NCI-H345 treated with DMSO at 0.1 percent for 48 hours (cell line): ENCODE measurements around the gene TRAF3.
A peak's percentile ranks its signal among the peaks of the same experiment; 100 is the strongest.
"Not testable (repeated sequence)": the region's sequence is repeated elsewhere in the genome, so short reads cannot be mapped to it uniquely, and the experiment has no call there.

Experiments used
- DNase-seq: peaks from one replicate; lab custom pipeline; 2025; ENCODE audit not compliant: unreplicated experiment; lab: John Stamatoyannopoulos, UW

Gene TRAF3

DNA sequence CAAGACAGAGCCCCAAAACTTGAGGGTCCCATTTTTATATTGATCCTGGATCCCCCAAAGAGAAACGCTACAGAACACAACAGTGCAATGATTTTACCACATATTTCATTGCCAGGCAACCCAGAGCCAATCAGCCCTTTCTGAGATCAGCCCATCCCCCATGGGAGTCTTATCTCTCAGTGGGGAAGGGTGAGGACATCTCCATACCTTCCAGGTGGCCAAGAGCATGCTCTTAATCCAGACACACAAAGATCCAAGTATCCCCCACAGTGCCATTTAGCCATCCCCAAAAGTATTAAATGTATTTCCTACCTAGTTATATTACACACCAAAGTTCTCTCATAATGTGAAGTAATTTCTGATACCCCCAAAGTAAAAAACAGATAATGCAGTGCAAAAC, 82.7 kb downstream of the TRAF3 start:
- DNase-seq, result no peak

DNA sequence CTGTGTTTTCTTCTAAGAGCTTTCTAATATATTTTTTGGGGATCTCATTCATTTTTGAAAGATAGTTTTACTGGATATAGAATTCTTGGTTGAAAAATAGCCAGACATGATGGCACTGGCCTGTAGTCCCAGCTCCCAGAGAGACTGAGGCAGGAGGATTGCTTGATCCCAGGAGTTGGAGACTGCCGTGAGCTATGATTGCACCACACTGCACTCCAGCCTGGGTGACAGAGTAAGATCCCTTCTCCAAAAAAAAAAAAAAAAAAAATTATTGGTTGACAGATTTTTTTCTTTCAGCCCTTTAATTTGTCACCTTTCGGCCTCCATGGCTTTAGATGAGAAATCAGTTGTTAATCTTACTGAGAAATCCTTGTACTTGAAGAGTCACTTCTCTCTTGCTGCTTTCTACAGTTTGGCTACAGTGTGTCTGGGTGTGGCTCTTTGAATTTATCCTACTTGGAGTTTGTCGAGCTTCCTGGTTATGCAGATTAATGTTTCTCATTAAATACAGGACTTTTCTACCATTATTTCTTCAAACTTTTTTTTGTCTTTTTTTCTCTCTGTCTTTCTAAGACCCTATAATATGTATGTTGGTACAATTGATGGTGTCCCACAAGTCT, 85.0 kb downstream of the TRAF3 start:
- no peak for DNase-seq

- DNase-seq, result no peak
These were observed 86.1 kb downstream of the TRAF3 start for GRCh38 chr14:102863381-102863780.

DNA sequence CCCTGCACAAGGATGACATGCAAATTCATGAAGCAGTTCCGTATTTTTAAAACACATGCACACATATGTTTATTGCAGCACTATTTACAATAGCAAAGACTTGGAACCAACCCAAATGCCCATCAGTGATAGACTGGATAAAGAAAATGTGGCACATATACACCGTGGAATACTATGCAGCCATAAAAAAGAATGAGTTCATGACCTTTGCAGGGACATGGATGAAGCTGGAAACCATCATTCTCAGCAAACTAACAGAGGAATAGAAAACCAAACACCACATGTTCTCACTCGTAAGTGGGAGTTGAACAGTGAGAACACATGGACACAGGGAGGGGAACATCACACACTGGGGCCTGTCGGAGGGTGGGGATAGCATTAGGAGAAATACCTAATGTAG, 88.7 kb downstream of the TRAF3 start:
- not testable (repeated sequence) for DNase-seq

- no peak for DNase-seq
These were observed 89.9 kb downstream of the TRAF3 start for GRCh38 chr14:102866982-102867761.

- no peak for DNase-seq
These were observed 90.8 kb downstream of the TRAF3 start for GRCh38 chr14:102867826-102868580.

- no peak for DNase-seq
These were observed 91.8 kb downstream of the TRAF3 start for GRCh38 chr14:102868956-102869547.

DNA sequence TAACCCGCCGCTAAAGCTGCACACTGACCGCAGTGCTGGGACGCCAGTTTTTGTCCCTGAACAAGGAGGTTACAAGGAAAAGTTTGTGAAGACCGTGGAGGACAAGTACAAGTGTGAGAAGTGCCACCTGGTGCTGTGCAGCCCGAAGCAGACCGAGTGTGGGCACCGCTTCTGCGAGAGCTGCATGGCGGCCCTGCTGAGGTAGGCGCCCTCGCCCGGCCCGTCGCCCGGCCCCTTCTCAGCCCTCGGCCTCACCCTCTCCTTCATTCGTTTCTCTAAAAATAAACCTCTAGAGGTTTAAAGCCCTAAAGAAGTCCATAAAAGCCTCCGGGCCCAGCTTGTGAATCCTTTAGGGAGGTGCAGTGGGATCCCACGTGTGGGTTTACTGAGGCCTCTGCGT, 93.0 kb downstream of the TRAF3 start:
- DNase-seq, result no peak

DNA sequence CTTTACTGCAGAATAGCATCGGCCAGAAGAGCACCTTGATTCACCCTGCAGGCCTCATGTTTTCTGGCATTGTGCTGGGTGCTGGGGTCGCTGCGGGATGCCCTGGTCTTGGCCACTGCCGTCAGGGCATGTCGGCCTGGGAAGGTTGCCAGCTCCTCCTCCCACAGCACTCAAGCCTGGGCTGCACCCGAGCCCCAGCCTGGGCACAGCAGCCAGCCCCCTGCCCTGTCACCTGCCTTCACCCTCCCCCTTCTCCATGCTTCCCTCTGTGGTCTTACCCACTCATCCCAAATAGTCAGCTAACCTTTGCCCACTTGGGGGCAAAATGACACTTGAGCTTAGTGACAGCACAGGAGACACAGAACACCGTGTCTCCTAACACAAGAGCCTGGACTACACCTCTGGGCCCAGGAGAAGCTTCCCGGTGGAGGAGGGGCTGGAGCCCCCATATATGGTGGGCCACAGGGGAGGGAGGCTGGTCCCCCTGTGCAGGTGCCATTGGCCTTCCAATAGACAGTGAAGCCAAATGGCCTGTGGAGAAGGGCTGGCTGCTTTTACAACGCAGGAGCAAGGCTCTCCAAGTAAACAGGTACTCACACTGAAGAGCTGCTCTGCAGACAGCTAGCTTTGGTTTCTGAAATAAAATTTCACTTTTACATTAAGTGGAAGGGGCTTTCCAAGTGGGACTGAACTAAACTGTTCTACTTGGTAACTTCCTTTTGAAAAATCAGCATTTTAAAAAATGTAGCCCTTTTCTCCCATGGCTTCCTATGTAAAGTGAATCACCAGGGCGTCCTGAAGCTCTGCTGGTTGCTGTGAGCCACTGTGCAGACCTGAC, 94.0 kb downstream of the TRAF3 start:
- peak; percentile 75 for DNase-seq

GRCh38 chr14:102872020-102872419, 94.8 kb downstream of the TRAF3 start:
- DNase-seq, result no peak

DNA sequence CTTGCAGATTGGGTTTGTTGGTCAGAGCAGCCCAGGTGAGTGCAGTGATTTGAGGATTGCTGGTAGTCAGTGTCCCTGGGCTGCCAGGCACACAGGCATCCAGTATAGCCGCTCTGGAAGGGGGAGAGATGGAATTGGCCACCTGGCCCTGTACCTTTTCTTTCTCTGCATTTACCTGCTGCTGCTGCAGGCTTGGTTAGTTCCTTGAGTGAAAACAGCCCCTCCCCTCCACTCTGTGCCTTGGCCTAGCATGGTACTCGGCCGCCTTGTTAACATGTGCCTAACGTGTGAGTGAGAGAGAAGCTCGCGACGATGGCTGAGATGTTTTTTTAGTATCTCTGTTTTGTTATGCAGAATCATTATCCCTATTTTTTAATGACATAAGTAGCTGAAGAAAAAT, 95.9 kb downstream of the TRAF3 start:
- DNase-seq, result no peak

GRCh38 chr14:102873546-102874061, 96.4 kb downstream of the TRAF3 start:
- DNase-seq, result no peak

DNA sequence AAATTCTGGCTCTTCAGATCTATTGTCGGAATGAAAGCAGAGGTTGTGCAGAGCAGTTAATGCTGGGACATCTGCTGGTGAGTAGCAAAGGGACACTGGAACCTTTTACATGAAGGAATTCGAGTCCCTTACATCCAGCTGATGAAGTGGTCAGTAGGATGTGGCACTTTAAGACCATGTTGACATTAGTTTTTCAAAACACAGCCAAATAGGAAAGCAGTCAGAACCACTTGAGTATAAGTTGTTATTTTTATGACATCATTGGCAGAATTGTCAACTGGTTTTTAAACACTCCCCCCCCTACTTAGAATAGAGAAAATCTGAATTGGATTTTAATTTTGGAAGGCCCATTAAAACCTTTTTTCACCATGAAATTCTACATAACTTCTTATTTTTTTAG, 98.4 kb downstream of the TRAF3 start:
- DNase-seq, result no peak

- not testable (repeated sequence) for DNase-seq
These were observed 100.3 kb downstream of the TRAF3 start for GRCh38 chr14:102877511-102877910.

- DNase-seq, result no peak
These were observed 101.1 kb downstream of the TRAF3 start for GRCh38 chr14:102878174-102878969.

- no peak for DNase-seq
These were observed 101.8 kb downstream of the TRAF3 start for GRCh38 chr14:102878970-102879460.

GRCh38 chr14:102882226-102882906, 105.1 kb downstream of the TRAF3 start:
- no peak for DNase-seq

GRCh38 chr14:102883089-102883541, 105.9 kb downstream of the TRAF3 start:
- no peak for DNase-seq

DNA sequence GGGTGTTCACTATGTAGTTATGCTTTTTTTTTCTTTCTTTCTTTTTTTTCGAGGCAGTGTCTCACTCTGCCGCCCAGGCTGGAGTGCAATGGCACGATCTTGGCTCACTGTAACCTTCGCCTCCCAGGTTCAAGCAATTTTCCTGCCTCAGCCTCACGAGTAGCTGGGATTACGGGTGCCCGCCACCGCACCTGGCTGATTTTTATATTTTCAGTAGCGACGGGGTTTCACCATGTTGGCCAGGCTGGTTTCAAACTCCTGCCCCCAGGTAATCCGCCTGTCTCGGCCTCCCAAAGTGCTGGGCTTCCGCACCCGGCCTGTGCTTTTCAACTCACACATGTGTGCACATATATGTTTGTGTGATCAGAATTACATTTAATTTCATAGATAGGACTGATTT, 106.3 kb downstream of the TRAF3 start:
- DNase-seq, result no peak
